ENCODE results near the gene THY1.
"Not testable (repeated sequence)": the region's sequence is repeated elsewhere in the genome, so short reads cannot be mapped to it uniquely, and the experiment has no call there.

The THY1 gene

DNA sequence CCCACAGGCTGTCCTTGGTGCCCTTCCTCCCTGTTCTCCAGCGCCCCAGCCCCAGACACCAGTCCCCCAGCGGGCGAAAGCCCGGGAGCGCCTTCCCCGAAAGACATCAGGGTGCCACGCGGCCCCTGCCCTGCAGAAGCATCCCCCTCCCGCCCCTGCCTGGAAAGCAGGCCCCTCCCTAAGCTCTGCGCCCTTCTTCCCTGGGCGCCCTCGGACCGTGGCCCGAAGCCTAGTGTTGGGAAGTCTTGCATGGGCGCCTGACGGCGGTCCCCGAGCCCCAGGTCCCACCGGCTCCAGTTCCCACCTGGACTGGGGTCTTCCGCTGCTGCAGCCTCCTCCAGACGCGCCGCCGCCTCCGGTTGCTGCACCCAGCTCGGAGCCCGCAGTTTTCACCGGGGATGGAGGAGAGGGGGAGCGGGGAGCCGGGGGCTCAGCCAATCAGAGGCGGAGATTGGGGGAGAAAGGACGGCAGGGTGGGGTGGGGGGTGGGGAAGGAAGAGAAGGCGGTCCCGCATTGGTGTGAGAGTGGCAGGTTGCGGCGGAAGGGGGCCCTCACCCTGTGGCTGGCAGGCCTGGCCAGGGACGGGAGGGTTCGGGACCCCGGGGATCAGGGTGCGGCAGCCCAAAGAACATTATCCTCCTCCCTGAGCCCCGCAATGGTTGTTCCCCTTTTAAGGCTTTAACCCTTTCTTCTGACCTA lies at the start of gene THY1:
TSS of gene THY1 (minus strand) at position 364 of the 700 bp plus-strand sequence. CDS start 2,267 bp downstream, outside the sequence.
- in situ Hi-C loops (cut with HindIII; ENCODE audit: low pct_unique_long_range_greater_than_20kb, low sequenced_read_pairs), result no loop called here
- DNase-seq (ENCODE audit: low read depth in 1 of 2, low spot score in 1 of 2), result no peak
- TF ChIP-seq JUND (IDR thresholded peaks at IDR 0.05; ENCODE audit: low read depth), result no peak

- TF ChIP-seq JUND (IDR thresholded peaks at IDR 0.05; ENCODE audit: low read depth), result no peak
- DNase-seq (ENCODE audit: low read depth in 1 of 2, low spot score in 1 of 2), result no peak
- in situ Hi-C loops (cut with HindIII; ENCODE audit: low pct_unique_long_range_greater_than_20kb, low sequenced_read_pairs), result no loop called here
These were observed 49.3 kb upstream of the THY1 start for GRCh38 chr11:119472186-119472855.

DNA sequence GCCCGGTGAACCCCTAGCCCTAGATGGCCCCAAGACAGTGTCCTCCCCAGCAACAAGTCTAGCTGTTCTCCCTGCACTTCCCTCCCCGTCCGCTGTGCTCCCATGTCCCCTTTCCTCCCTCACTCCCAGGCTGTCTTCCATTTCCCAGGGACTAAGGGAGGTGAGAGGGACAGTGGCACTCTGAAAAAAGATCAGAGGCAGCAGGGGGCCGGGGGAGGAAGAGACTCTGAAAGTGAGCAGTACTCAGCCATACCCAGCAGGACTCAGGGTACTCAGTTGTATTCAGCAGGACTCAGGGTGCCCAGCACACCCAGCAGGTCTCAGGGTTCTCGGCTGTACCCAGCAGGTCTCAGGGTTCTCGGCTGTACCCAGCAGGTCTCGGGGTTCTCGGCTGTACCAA lies 48.4 kb upstream of the THY1 start:
- DNase-seq (ENCODE audit: low read depth in 1 of 2, low spot score in 1 of 2), result no peak

DNA sequence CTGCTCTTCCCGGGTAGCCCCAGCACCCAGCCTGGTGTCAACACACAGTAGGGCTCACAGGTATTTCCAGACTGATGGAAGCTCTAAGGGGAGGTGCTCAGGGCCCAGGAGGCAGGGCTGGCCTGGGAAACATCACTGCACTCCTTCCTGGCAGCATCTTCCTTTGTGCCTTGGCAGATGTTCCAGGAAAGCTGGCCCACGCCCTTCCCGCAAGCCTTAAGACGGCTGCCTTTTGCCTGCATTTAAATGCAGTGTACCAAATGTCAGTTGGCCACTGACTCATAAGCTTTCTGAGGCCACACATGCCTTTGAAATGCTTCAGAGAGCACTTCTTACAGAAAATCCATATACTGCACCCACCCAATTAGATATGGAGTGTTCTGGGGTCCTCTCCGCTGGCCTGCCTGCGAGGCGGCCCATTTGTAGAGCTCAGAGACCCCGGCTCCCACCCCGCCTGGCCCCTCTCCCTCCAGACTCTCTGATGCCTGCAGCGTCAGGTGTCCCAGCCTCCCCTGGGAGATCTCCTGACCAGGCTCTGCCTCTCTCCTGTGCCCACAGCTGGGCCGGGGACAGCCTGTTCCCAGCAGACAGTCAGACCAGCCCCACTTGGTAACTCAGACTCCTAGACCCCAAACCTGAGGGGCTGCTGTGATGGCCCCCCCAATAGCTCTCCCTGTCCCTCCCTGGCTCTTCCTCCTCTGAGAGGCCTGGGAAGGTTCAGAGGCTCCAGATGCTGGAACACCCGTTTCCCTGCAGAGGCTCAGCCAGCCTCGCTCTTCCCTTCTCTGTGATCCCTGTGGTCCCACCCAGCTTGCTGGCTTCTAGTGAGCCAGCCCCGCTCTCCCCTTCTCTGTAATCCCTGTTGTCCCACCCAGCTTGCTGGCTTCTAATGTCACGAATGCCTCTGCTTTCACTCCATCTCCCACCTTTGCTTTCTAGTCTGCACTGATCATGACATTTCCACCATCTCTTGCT lies 47.6 kb upstream of the THY1 start:
- DNase-seq (ENCODE audit: low read depth in 1 of 2, low spot score in 1 of 2), result no peak
- in situ Hi-C loops (cut with HindIII; ENCODE audit: low pct_unique_long_range_greater_than_20kb, low sequenced_read_pairs), result no loop called here

More for the DNA sequence above, 48.4 kb upstream of the THY1 start:
- in situ Hi-C loops (cut with HindIII; ENCODE audit: low pct_unique_long_range_greater_than_20kb, low sequenced_read_pairs), result no loop called here
- TF ChIP-seq JUND (IDR thresholded peaks at IDR 0.05; ENCODE audit: low read depth), result no peak

DNA sequence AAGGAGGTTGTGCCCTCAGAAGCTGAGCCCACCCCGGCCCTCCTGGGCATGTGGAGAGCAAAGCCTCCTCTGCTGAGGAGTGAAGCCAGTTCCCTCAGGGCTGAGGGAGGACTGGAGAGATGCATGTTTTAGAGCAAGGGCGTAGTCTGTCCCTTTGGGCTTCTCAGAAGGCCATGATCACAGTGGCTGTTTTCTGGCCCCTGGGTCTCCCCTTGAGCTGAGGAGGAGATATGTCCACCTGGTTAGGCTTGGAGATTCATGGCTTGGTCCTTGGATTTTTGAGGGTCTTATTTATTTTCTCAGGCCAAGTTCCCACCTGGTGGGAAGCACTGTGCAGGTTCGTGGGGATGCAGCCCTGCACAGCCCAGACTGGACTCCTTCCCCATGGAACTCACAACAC lies 46.5 kb upstream of the THY1 start:
- DNase-seq (ENCODE audit: low read depth in 1 of 2, low spot score in 1 of 2), result no peak
- in situ Hi-C loops (cut with HindIII; ENCODE audit: low pct_unique_long_range_greater_than_20kb, low sequenced_read_pairs), result no loop called here

More for the DNA sequence above, 47.6 kb upstream of the THY1 start:
- TF ChIP-seq JUND (IDR thresholded peaks at IDR 0.05; ENCODE audit: low read depth), result no peak

DNA sequence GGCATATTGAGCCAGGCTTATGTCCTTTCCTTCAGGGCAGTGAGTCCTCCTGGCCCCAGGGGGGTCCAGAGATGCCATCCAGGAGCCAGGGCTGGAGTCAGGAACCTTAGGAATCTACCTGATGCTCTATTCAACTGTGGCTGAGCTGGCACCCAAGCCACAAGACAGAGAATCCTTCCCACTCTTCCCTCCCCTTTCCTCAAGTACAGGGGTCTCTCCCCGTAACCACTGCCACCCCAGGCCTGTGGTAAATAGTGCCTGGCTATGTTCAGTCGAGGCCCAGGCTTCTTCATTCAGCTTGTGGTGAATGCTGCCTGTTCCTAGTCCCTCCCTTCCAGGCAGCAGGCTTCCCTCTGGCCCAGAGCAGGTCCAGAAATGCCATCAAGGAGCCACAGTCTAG lies 45.5 kb upstream of the THY1 start:
- in situ Hi-C loops (cut with HindIII; ENCODE audit: low pct_unique_long_range_greater_than_20kb, low sequenced_read_pairs), result no loop called here
- TF ChIP-seq JUND (IDR thresholded peaks at IDR 0.05; ENCODE audit: low read depth), result no peak
- no peak for DNase-seq (ENCODE audit: low read depth in 1 of 2, low spot score in 1 of 2)

More for the DNA sequence above, 46.5 kb upstream of the THY1 start:
- no peak for TF ChIP-seq JUND (IDR thresholded peaks at IDR 0.05; ENCODE audit: low read depth)

DNA sequence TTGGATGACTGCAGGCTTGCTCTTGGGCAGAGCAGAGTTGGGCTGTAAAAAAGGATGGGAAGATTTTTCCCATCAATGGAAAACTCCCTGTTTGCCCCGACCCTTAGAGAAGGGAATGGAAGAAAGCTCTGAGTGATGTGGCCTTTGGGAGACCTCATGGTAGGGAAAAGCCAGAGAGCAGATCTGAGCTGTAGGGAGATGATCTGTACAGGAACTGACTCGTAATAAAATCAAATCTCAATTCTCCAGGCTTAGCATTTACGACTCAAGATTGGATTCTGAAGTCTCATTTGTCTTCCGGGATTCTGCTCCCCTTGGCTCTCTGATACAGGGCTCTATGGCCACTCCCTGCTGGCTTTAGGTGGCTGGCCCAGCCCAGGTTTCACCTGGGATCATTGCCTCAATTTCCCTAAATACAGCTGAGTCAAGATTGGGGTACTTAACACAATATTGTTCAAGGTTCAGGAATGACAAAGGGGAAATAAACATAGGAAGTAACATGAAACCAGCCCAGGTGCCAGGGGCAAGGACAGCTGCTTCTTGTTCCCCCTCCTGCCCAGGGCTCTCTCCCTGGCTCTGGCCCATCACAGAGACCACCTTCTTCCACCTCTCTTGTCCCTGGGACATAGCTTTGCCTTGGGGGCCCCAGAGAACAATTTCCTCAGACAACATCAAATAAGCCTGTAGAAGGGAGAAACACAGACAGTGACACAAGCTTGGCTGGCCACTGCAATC lies 38.4 kb upstream of the THY1 start:
- no peak for DNase-seq (ENCODE audit: low read depth in 1 of 2, low spot score in 1 of 2)
- in situ Hi-C loops (cut with HindIII; ENCODE audit: low pct_unique_long_range_greater_than_20kb, low sequenced_read_pairs), result no loop called here
- TF ChIP-seq JUND (IDR thresholded peaks at IDR 0.05; ENCODE audit: low read depth), result no peak

DNA sequence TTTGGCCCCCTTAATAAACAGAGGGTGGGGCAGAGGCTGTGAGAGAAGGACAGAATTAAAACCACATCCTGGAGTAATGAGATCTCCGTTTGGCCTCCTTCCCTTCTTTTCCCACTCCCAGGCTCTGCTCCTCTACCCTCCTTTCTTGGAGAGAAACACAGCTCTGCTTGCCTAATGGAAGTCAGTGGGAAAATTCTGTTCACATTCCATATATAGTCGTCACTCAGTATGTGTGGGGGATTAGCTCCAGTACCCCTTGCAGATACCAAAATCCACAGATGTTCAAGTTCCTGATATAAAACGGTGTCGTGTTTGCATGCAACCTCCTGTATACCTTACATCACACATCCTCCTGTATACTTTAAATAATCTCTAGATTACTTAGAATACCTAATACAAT lies 37.6 kb upstream of the THY1 start:
- no peak for DNase-seq (ENCODE audit: low read depth in 1 of 2, low spot score in 1 of 2)
- TF ChIP-seq JUND (IDR thresholded peaks at IDR 0.05; ENCODE audit: low read depth), result no peak
- in situ Hi-C loops (cut with HindIII; ENCODE audit: low pct_unique_long_range_greater_than_20kb, low sequenced_read_pairs), result no loop called here

GRCh38 chr11:119460097-119460496 lies 37.1 kb upstream of the THY1 start:
- DNase-seq (ENCODE audit: low read depth in 1 of 2, low spot score in 1 of 2), result no peak
- in situ Hi-C loops (cut with HindIII; ENCODE audit: low pct_unique_long_range_greater_than_20kb, low sequenced_read_pairs), result no loop called here
- TF ChIP-seq JUND (IDR thresholded peaks at IDR 0.05; ENCODE audit: low read depth), result no peak

DNA sequence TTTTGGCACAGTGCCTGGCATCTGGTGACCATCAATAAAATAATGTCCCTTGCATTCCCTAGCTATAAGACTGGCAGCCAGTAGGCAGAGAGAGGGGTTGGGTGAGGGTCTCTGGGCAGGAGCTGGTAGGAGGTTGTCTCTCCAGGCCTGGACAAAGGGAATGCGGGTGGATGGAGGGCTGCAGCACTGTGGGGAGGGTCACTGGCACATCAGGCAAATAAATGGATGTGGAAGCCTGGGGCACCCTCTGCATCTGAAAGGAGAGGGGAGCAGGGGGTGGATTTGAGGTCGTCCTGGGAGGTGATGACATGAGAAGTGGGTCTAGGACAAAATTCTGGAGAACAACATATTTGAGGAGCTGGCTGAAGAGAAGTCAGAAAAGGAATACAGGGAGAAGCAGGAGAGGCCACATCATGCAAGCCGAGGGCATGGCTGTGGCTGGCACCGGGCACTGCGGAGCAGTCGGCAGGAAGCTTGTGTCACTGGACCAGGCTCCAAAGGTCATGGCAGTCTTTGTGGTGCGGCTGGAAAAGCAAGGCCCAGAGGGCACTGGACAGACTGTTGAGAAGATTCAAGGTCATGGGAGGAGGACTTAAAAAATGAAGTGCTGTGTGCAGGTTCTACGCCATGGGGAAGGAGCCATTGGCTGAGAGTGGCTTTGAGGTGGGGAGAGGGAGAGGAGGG lies 36.5 kb upstream of the THY1 start:
- no peak for DNase-seq (ENCODE audit: low read depth in 1 of 2, low spot score in 1 of 2)
- in situ Hi-C loops (cut with HindIII; ENCODE audit: low pct_unique_long_range_greater_than_20kb, low sequenced_read_pairs), result no loop called here
- TF ChIP-seq JUND (IDR thresholded peaks at IDR 0.05; ENCODE audit: low read depth), result no peak

DNA sequence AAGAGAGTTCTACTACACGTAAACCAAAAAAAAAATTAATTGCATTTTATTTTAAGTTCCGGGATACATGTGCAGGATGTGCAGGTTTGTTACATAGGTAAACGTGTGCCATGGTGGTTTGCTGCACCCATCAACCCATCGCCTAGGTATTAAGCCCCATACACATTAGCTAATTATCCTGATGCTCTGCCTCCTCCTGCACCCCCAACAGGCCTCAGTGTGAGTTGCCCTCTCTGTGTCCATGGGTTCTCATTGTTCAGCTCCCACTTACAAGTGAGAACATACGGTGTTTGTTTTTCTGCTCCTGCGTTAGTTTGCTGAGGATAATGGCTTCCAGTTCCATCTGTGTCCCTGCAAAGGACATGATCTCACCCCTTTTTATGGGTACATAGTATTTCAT lies 32.7 kb upstream of the THY1 start:
- in situ Hi-C loops (cut with HindIII; ENCODE audit: low pct_unique_long_range_greater_than_20kb, low sequenced_read_pairs); DNase-seq (ENCODE audit: low read depth in 1 of 2, low spot score in 1 of 2): not testable (repeated sequence)

- DNase-seq (ENCODE audit: low read depth in 1 of 2, low spot score in 1 of 2); in situ Hi-C loops (cut with HindIII; ENCODE audit: low pct_unique_long_range_greater_than_20kb, low sequenced_read_pairs): not testable (repeated sequence)
These were observed 32.3 kb upstream of the THY1 start for GRCh38 chr11:119455241-119455640.
